AG04450 (cell line): ENCODE measurements around the gene ZDHHC20. TPM values are rescaled to one million over a fixed set of nuclear protein-coding genes. Genes with fewer than 3 reads are reported as not detected.

ENCODE experiments used
- CTCF ChIA-PET: fragments of 300-600, 350-600 bp; formaldehyde crosslinking; extraction: SDS; loops from one replicate; lab custom pipeline; 2022; ENCODE audit warnings: antibody characterized with exemption, inconsistent platforms; lab: Charles Lee
- POLR2A ChIA-PET: fragments of 350-600 bp; formaldehyde crosslinking; extraction: SDS; loops from one replicate; lab custom pipeline; 2021; ENCODE audit warnings: antibody characterized with exemption, inconsistent platforms; lab: Yijun Ruan, JAX
- DNase-seq: peaks from one replicate; pipeline ENCODE4 v3.0.0-alpha.2; 2011; ENCODE audit warnings: low read depth, low spot score
- H3K27ac ChIP-seq: one replicate; pipeline ENCODE4 v1.5.1; 2012; ENCODE audit warnings: low read depth, low read length, control low read depth
- H3K27me3 ChIP-seq: one replicate; pipeline ENCODE4 v1.6.0; 2012; ENCODE audit warnings: low read length; ENCODE audit not compliant: control insufficient read depth, insufficient read depth
- H3K4me3 ChIP-seq: 2 replicates; pipeline ENCODE4 v1.5.1; 2011; ENCODE audit warnings: mild to moderate bottlenecking, low read depth, low read length, control low read depth
- H3K9me3 ChIP-seq: 2 replicates; pipeline ENCODE4 v1.5.1; 2012; ENCODE audit warnings: low read length; ENCODE audit not compliant: control insufficient read depth, insufficient read depth
- CTCF ChIP-seq: IDR thresholded peaks from 2 replicates; pipeline ENCODE4 v1.5.1; 2011; ENCODE audit warnings: low read depth, low read length, control low read depth, inconsistent platforms
- polyA plus RNA-seq: library from polyadenylated mRNA; depleted of rRNA; stranded (reverse); fragments of >200 nt; gene quantifications from 2 replicates; pipeline ENCODE4 v1.2.3, GENCODE V29; 2011

ZDHHC20 gene
- polyA plus RNA-seq, 1 experiment: 59.8 TPM

- H3K27ac ChIP-seq: no peak overlapping the region
- no peak for TF ChIP-seq CTCF
- no peak for DNase-seq
- H3K27me3 ChIP-seq: peaks cover 6% of the 10 kb centered on the region
- ChIA-PET POLR2A (no interaction called here), CTCF (interaction anchor here (0.5 to 3.5 kb wide), 3 partner anchors 8 to 175 kb away, joined by 3 to 37 read pairs (median 13); partner anchors contain the start of gene ZDHHC20)
- H3K4me3 ChIP-seq: no peak overlapping the region
- H3K9me3 ChIP-seq: no peaks in the 10 kb centered on the region
Measured at GRCh38 chr13:21475115-21475514, 16.0 kb upstream of the ZDHHC20 start.

- Histone ChIP-seq H3K4me3 (no peak overlapping the region), H3K9me3 (no peaks in the 10 kb centered on the region), H3K27me3 (peaks cover 6% of the 10 kb centered on the region), H3K27ac (no peak overlapping the region)
- TF ChIP-seq CTCF: no peak
- DNase-seq: no peak
- POLR2A ChIA-PET: interaction anchor here (0.7 kb wide), 1 partner anchor 414 kb away, joined by 3 read pairs; no protein-coding TSS in a partner anchor
- CTCF ChIA-PET: no interaction called here
Measured at GRCh38 chr13:21470785-21471184, 11.7 kb upstream of the ZDHHC20 start.

- peaks cover 5% of the 10 kb centered on the region for H3K27me3 ChIP-seq
- no peak for TF ChIP-seq CTCF
- no peak overlapping the region for H3K4me3 ChIP-seq
- ChIA-PET CTCF (interaction anchor here (2.4 to 2.5 kb wide), 2 partner anchors 9 to 11 kb away, joined by 13 to 16 read pairs; no protein-coding TSS in a partner anchor), POLR2A (no interaction called here)
- no peak for DNase-seq
- H3K9me3 ChIP-seq: no peaks in the 10 kb centered on the region
- no peak overlapping the region for H3K27ac ChIP-seq
Measured at GRCh38 chr13:21466527-21466926, 7.4 kb upstream of the ZDHHC20 start.

- no peaks in the 10 kb centered on the region for H3K9me3 ChIP-seq
- DNase-seq: no peak
- CTCF ChIA-PET: interaction anchor here (1.4 kb wide), 1 partner anchor 169 kb away, joined by 4 read pairs; no protein-coding TSS in a partner anchor
- H3K27me3 ChIP-seq: peaks cover 5% of the 10 kb centered on the region
- TF ChIP-seq CTCF: no peak
- POLR2A ChIA-PET: no interaction called here
- no peak overlapping the region for H3K4me3 ChIP-seq
- H3K27ac ChIP-seq: no peak overlapping the region
Measured at GRCh38 chr13:21465710-21466160, 6.6 kb upstream of the ZDHHC20 start.

- CTCF ChIA-PET: interaction anchor here (0.8 to 5.5 kb wide), 2 partner anchors 13 to 167 kb away, joined by 3 to 37 read pairs; no protein-coding TSS in a partner anchor
- Histone ChIP-seq H3K27me3 (peaks cover 5% of the 10 kb centered on the region), H3K9me3 (no peaks in the 10 kb centered on the region; the same call in 1 of the 2 replicates), H3K27ac (no peak overlapping the region), H3K4me3 (no peak overlapping the region)
- no peak for TF ChIP-seq CTCF
- POLR2A ChIA-PET: no interaction called here
- DNase-seq: no peak
Measured at GRCh38 chr13:21463424-21463823, 4.3 kb upstream of the ZDHHC20 start.
